ENCODE data around the gene RBM39. TPM values are rescaled to one million over a fixed set of nuclear protein-coding genes. Genes with fewer than 3 reads are reported as not detected.

Gene RBM39
- total and polyA plus RNA-seq, 9 of the 15 experiments (the other 6 are each of a cell fraction or from before 2014, with no cell fraction given): 143 to 319 (median 228) TPM

- TF ChIP-seq JUND (IDR thresholded peaks at IDR 0.05; ENCODE audit: borderline replicate concordance, low read depth, low read length) (0 out of 2 replicates have a peak, but pooled peaks have one; percentile 17), JUND (tag; IDR thresholded peaks at IDR 0.05; ENCODE audit: borderline replicate concordance, low read depth, low read length) (no peak; the same call in 2 of the 3 replicates), DLX4 (CRISPR knock-in tag; IDR thresholded peaks at IDR 0.05) (no peak), ZBTB40 (IDR thresholded peaks at IDR 0.05) (peak; percentile 29; the same call in 1 of the 2 replicates), ZBTB40 (CRISPR knock-in tag; IDR thresholded peaks at IDR 0.05) (no peak), SMARCE1 (IDR thresholded peaks at IDR 0.05) (peak; percentile 89), GATAD2B (IDR thresholded peaks at IDR 0.05; ENCODE audit: borderline replicate concordance) (no peak), CCNT2 (IDR thresholded peaks at IDR 0.05; ENCODE audit: borderline replicate concordance, extremely low read depth, insufficient read length, low read depth, low read length) (no peak), KDM4B (IDR thresholded peaks at IDR 0.05; ENCODE audit: borderline replicate concordance in 2 of 2, low read depth in 1 of 2) (no peak), MAZ (CRISPR knock-in tag; conservative IDR thresholded peaks at IDR 0.05 in 1 of 2, IDR thresholded peaks at IDR 0.05 in 1 of 2) (0 out of 4 replicates have a peak, but pooled peaks of 1 of the 2 experiments have one; percentile 24), BRD9 (IDR thresholded peaks at IDR 0.05; ENCODE audit: low read depth, partially characterized antibody) (peak; percentile 83), ZFP1 (CRISPR knock-in tag; IDR thresholded peaks at IDR 0.05) (no peak), MCM5 (IDR thresholded peaks at IDR 0.05; ENCODE audit: low read depth) (no peak)
- TF ChIP-seq, protein P1, sequence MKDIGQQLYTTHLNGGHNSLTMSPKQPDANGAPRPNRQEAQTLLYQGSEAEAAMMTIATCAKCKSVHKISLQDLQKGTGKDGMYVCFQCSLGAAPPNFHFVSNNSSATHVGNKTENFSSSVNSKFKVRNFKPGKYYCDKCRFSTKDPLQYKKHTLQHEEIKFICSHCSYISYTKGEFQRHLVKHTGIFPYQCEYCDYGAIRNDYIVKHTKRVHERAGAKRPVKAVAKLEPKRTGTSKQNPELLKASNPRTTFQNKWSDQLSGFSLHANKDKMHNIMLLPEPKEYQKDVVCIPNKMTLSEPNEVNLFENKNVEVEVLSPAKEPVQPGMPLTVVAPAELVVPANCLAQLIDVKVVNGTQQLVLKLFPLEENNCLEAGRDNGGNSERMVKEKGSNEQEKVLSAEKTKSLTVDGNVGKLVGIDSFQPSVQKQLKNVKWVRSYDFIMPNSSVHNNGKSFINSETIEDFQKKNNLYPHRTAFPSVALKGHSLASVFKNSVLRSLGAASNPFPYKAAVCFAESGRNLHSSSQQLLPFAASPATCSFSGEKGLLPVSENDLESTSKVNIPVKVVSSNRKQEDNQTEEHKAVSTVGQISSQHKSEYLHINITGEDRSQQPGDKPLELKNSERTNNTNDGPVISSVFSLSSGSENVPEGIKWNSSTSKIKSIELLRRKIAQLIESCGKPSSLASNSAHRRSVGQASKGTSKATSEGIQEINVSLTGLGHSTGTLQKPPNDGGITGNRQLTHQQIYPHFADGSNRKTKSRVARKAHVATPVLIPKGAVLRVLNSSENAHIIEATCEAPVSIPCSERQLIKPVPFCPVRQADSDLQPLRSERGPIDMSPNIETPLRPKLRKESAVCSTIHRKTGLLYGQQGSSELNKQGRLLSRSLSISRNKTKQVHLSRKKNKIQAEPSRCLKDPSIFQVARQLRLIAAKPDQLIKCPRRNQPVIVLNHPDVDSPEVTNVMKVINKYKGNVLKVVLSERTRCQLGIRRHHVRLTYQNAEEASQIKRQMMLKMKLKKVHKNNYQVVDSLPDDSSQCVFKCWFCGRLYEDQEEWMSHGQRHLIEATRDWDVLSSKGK (CRISPR knock-in tag; IDR thresholded peaks at IDR 0.05): no peak
Measured at GRCh38 chr20:35743693-35744491, 1.8 kb upstream of the RBM39 start (continued).
